Mesenchymal stem cell (in vitro differentiated cells and primary cell): ENCODE measurements around the gene TSC1.

Source experiments
- DNase-seq: peaks from one replicate; pipeline ENCODE4 v3.0.0-alpha.2; 2013
- H2AFZ ChIP-seq: one replicate; pipeline ENCODE4 v1.6.1; 2013; ENCODE audit warnings: low read depth, mild to moderate bottlenecking, control low read depth, inconsistent platforms, low read length, moderate library complexity
- H2AK5ac ChIP-seq: 2 replicates; pipeline ENCODE4 v1.6.1; 2013; ENCODE audit warnings: low read length, moderate library complexity, mild to moderate bottlenecking, inconsistent platforms; ENCODE audit not compliant: severe bottlenecking
- H2BK120ac ChIP-seq: one replicate; pipeline ENCODE4 v1.6.1; 2013; ENCODE audit warnings: low read depth, mild to moderate bottlenecking, inconsistent platforms, low read length, moderate library complexity
- H2BK12ac ChIP-seq, 2 experiments: one replicate each; pipeline ENCODE4 v1.6.1; 2013; ENCODE audit warnings: inconsistent platforms in 2 of 2, low read length in 2 of 2, mild to moderate bottlenecking in 2 of 2, moderate library complexity in 2 of 2, control low read depth in 1 of 2
- H2BK15ac ChIP-seq: one replicate; pipeline ENCODE4 v1.6.1; 2013; ENCODE audit warnings: mild to moderate bottlenecking, low read depth, inconsistent platforms; ENCODE audit not compliant: poor library complexity, severe bottlenecking
- H2BK5ac ChIP-seq: 2 replicates; pipeline ENCODE4 v1.6.1; 2013; ENCODE audit warnings: low read depth, mild to moderate bottlenecking, low read length, control low read depth, inconsistent platforms; ENCODE audit not compliant: poor library complexity, severe bottlenecking
- H3K14ac ChIP-seq, 2 experiments: one replicate each; pipeline ENCODE4 v1.6.1; 2013; ENCODE audit warnings: inconsistent platforms in 2 of 2, low read length in 2 of 2, control low read depth in 1 of 2, mild to moderate bottlenecking in 1 of 2, moderate library complexity in 1 of 2
- H3K18ac ChIP-seq, 2 experiments: one replicate each; pipeline ENCODE4 v1.6.1; 2013; ENCODE audit warnings: inconsistent platforms in 2 of 2, low read length in 2 of 2, control low read depth in 1 of 2, low read depth in 1 of 2, mild to moderate bottlenecking in 1 of 2
- H3K23ac ChIP-seq, 2 experiments: one replicate each; pipeline ENCODE4 v1.6.1; 2013; ENCODE audit warnings: inconsistent platforms in 2 of 2, low read length in 2 of 2, mild to moderate bottlenecking in 2 of 2, moderate library complexity in 2 of 2, control low read depth in 1 of 2
- H3K27ac ChIP-seq: 2 replicates; pipeline ENCODE4 v1.5.1; 2013; ENCODE audit warnings: mild to moderate bottlenecking, moderate library complexity, low read length, control low read depth, inconsistent platforms; ENCODE audit not compliant: poor library complexity, severe bottlenecking
- H3K27me3 ChIP-seq, 2 experiments: 2 replicates each; pipeline versions ENCODE4 v1.6.1 to v1.7.0; 2013; ENCODE audit warnings: low read length in 2 of 2, mild to moderate bottlenecking in 2 of 2, moderate library complexity in 2 of 2, control low read depth in 1 of 2, inconsistent platforms in 1 of 2; ENCODE audit not compliant: control insufficient read depth in 1 of 2, insufficient read depth in 1 of 2
- H3K36me3 ChIP-seq, 2 experiments: 2 replicates each; pipeline versions ENCODE4 v1.6.1 to v1.7.0; 2013; ENCODE audit warnings: low read length in 2 of 2, control low read depth in 1 of 2, inconsistent platforms in 1 of 2, low read depth in 1 of 2, mild to moderate bottlenecking in 1 of 2; ENCODE audit not compliant: insufficient read depth in 2 of 2, control insufficient read depth in 1 of 2
- H3K4ac ChIP-seq, 2 experiments: one replicate each; pipeline ENCODE4 v1.6.1; 2013; ENCODE audit warnings: inconsistent platforms in 2 of 2, low read length in 2 of 2, mild to moderate bottlenecking in 2 of 2, moderate library complexity in 2 of 2, control low read depth in 1 of 2, low read depth in 1 of 2
- H3K4me1 ChIP-seq: 2 replicates; pipeline ENCODE4 v1.6.1; 2013; ENCODE audit warnings: low read depth, low read length, control low read depth; ENCODE audit not compliant: control insufficient read depth, insufficient read depth
- H3K4me2 ChIP-seq: 2 replicates; pipeline ENCODE4 v1.6.1; 2013; ENCODE audit warnings: low read length, mild to moderate bottlenecking, inconsistent platforms; ENCODE audit not compliant: poor library complexity, severe bottlenecking
- H3K4me3 ChIP-seq, 2 experiments: 2 replicates each; pipeline versions ENCODE4 v1.5.1 to v1.7.0; 2013; ENCODE audit warnings: low read length in 2 of 2, mild to moderate bottlenecking in 2 of 2, control low read depth in 1 of 2, low read depth in 1 of 2; ENCODE audit not compliant: insufficient read depth in 1 of 2
- H3K79me1 ChIP-seq: replicated peaks from 2 replicates; pipeline ENCODE4 v1.6.1; 2013; ENCODE audit warnings: mild to moderate bottlenecking, control low read depth, low read length, inconsistent platforms; ENCODE audit not compliant: poor library complexity, severe bottlenecking
- H3K9ac ChIP-seq: 2 replicates; pipeline ENCODE4 v1.7.0; 2013; ENCODE audit warnings: mild to moderate bottlenecking, low read length, moderate library complexity
- H3K9me3 ChIP-seq: 2 replicates; pipeline ENCODE4 v1.7.0; 2013; ENCODE audit warnings: mild to moderate bottlenecking, low read length; ENCODE audit not compliant: control insufficient read depth
- H4K8ac ChIP-seq: one replicate; pipeline ENCODE4 v1.6.1; 2013; ENCODE audit warnings: inconsistent platforms, mild to moderate bottlenecking, low read length, moderate library complexity
- H4K91ac ChIP-seq: one replicate; pipeline ENCODE4 v1.6.1; 2013; ENCODE audit warnings: mild to moderate bottlenecking, low read length, inconsistent platforms
- WGBS: methylation state at CpG from one replicate; pipeline ENCODE4 v1.1.7; 2013; ENCODE audit warnings: mixed read lengths; 5-methylcytosine and 5-hydroxymethylcytosine counted together

Gene TSC1

GRCh38 chr9:132892400-132892799 is 52.0 kb downstream of the TSC1 start:
- H2AFZ ChIP-seq = no peak overlapping the region
- no peak overlapping the region for H3K18ac ChIP-seq
- H2BK12ac ChIP-seq = no peak overlapping the region
- no peak overlapping the region for H3K4me2 ChIP-seq
- no peak overlapping the region for H3K14ac ChIP-seq
- peaks cover 37 to 74% of the 10 kb centered on the region in 2 experiments for H3K36me3 ChIP-seq
- H2AK5ac ChIP-seq = no peak overlapping the region
- no peak overlapping the region for H2BK120ac ChIP-seq
- H2BK15ac ChIP-seq = no peak overlapping the region
- no peak overlapping the region for H4K8ac ChIP-seq
- 83% methylated on average over 9 of the region's 9 CpGs for WGBS
- H3K23ac ChIP-seq = no peak overlapping the region
- no peaks in the 10 kb centered on the region for H3K4me1 ChIP-seq
- no peaks in the 10 kb centered on the region for H3K79me1 ChIP-seq
- no peak overlapping the region for H3K27ac ChIP-seq
- no peaks in the 10 kb centered on the region for H3K27me3 ChIP-seq
- H4K91ac ChIP-seq = no peak overlapping the region
- no peaks in the 10 kb centered on the region for H3K9me3 ChIP-seq
- no peak overlapping the region for H3K4me3 ChIP-seq
- no peak for DNase-seq
- no peak overlapping the region for H3K4ac ChIP-seq
- no peak overlapping the region for H3K9ac ChIP-seq
- no peak overlapping the region for H2BK5ac ChIP-seq

GRCh38 chr9:132888151-132888550 is 56.3 kb downstream of the TSC1 start:
- H3K27me3 ChIP-seq = no peaks in the 10 kb centered on the region

GRCh38 chr9:132887181-132888120 is 57.0 kb downstream of the TSC1 start:
- Histone ChIP-seq H3K9ac (no peak overlapping the region), H2AK5ac (no peak overlapping the region), H3K27ac (no peak overlapping the region), H3K4me2 (no peak overlapping the region), H2AFZ (no peak overlapping the region), H2BK5ac (no peak overlapping the region), H3K18ac (no peak overlapping the region), H3K9me3 (no peaks in the 10 kb centered on the region), H4K91ac (no peak overlapping the region), H3K36me3 (peaks cover 19 to 41% of the 10 kb centered on the region in 2 experiments), H3K23ac (no peak overlapping the region), H2BK120ac (no peak overlapping the region), H3K4ac (no peak overlapping the region), H4K8ac (no peak overlapping the region), H3K27me3 (no peaks in the 10 kb centered on the region), H3K4me1 (peaks cover 2% of the 10 kb centered on the region), H3K4me3 (no peak overlapping the region), H3K79me1 (no peaks in the 10 kb centered on the region), H2BK12ac (no peak overlapping the region), H2BK15ac (no peak overlapping the region), H3K14ac (no peak overlapping the region)
- no peak for DNase-seq
- 89% methylated on average over 17 of the region's 18 CpGs for WGBS

More at GRCh38 chr9:132888151-132888550, 56.3 kb downstream of the TSC1 start:
- H2AFZ ChIP-seq = no peak overlapping the region
- no peak overlapping the region for H3K23ac ChIP-seq
- H4K91ac ChIP-seq = no peak overlapping the region
- DNase-seq = no peak
- no peak overlapping the region for H4K8ac ChIP-seq
- H2BK120ac ChIP-seq = no peak overlapping the region
- no peak overlapping the region for H2BK5ac ChIP-seq
- no peak overlapping the region for H2BK15ac ChIP-seq
- H3K9me3 ChIP-seq = no peaks in the 10 kb centered on the region
- H2BK12ac ChIP-seq = no peak overlapping the region
- H3K9ac ChIP-seq = no peak overlapping the region
- peaks cover 19 to 48% of the 10 kb centered on the region in 2 experiments for H3K36me3 ChIP-seq
- WGBS = 93% methylated on average over 18 of the region's 18 CpGs
- no peaks in the 10 kb centered on the region for H3K79me1 ChIP-seq
- H3K4me1 ChIP-seq = no peaks in the 10 kb centered on the region
- no peak overlapping the region for H3K27ac ChIP-seq
- H3K14ac ChIP-seq = no peak overlapping the region
- no peak overlapping the region for H3K4me3 ChIP-seq
- no peak overlapping the region for H3K4ac ChIP-seq
- no peak overlapping the region for H3K4me2 ChIP-seq
- H3K18ac ChIP-seq = no peak overlapping the region
- H2AK5ac ChIP-seq = no peak overlapping the region

GRCh38 chr9:132886334-132886725 is 58.1 kb downstream of the TSC1 start:
- no peak overlapping the region for H2BK15ac ChIP-seq
- no peak overlapping the region for H2AFZ ChIP-seq
- peaks cover 12 to 30% of the 10 kb centered on the region in 2 experiments for H3K36me3 ChIP-seq
- no peak overlapping the region for H3K4ac ChIP-seq
- H3K27ac ChIP-seq = no peak overlapping the region
- no peak overlapping the region for H2AK5ac ChIP-seq
- no peak overlapping the region for H4K8ac ChIP-seq
- no peak overlapping the region for H4K91ac ChIP-seq
- no peak overlapping the region for H2BK5ac ChIP-seq
- 94% methylated on average over 5 of the region's 6 CpGs for WGBS
- no peak overlapping the region for H3K4me3 ChIP-seq
- H3K14ac ChIP-seq = no peak overlapping the region
- no peak for DNase-seq
- H3K4me1 ChIP-seq = peaks cover 5% of the 10 kb centered on the region
- H3K18ac ChIP-seq = no peak overlapping the region
- no peaks in the 10 kb centered on the region for H3K9me3 ChIP-seq
- no peak overlapping the region for H2BK120ac ChIP-seq
- H3K27me3 ChIP-seq = no peaks in the 10 kb centered on the region
- H3K23ac ChIP-seq = no peak overlapping the region
- no peaks in the 10 kb centered on the region for H3K79me1 ChIP-seq
- no peak overlapping the region for H3K4me2 ChIP-seq
- H3K9ac ChIP-seq = no peak overlapping the region
- H2BK12ac ChIP-seq = no peak overlapping the region
